SJSA1 (cell line): ENCODE measurements around the gene TMEM31. TPM values are rescaled to one million over a fixed set of nuclear protein-coding genes. Genes with fewer than 3 reads are reported as not detected.

Experiments used
- DNase-seq, 2 experiments: peaks; one replicate each; pipeline ENCODE4 v3.0.0-alpha.2; 2015 to 2020; ENCODE audit warnings: low spot score in 2 of 2, low read depth in 1 of 2
- H3K27ac ChIP-seq: fragments of 250-450 bp; sonication (Bioruptor Pico); 2 replicates; pipeline ENCODE4 v1.5.1; 2020; ENCODE audit warnings: mild to moderate bottlenecking, moderate library complexity
- H3K27me3 ChIP-seq: fragments of 250-450 bp; sonication (Bioruptor Pico); replicated peaks from 2 replicates; pipeline ENCODE4 v1.5.1; 2020; ENCODE audit warnings: mild to moderate bottlenecking, moderate library complexity
- H3K36me3 ChIP-seq: fragments of 250-450 bp; sonication (Bioruptor Pico); 2 replicates; pipeline ENCODE4 v1.5.1; 2020; ENCODE audit warnings: mild to moderate bottlenecking
- H3K4me1 ChIP-seq: fragments of 250-450 bp; sonication (Bioruptor Pico); replicated peaks from 2 replicates; pipeline ENCODE4 v1.6.1; 2021; ENCODE audit warnings: mild to moderate bottlenecking
- H3K4me3 ChIP-seq: fragments of 250-450 bp; sonication (Bioruptor Pico); 2 replicates; pipeline ENCODE4 v1.5.1; 2020; ENCODE audit warnings: mild to moderate bottlenecking
- H3K9me3 ChIP-seq: fragments of 250-450 bp; sonication (Bioruptor Pico); replicated peaks from 2 replicates; pipeline ENCODE4 v1.5.1; 2020; ENCODE audit warnings: mild to moderate bottlenecking
- total RNA-seq: library from RNA; depleted of rRNA; stranded (reverse); fragments of >200 nt; shearing (Covaris generic); gene quantifications from 2 replicates; pipeline ENCODE4 v1.2.3, GENCODE V29; 2014; rRNA removed

TMEM31 gene
- total RNA-seq, result not detected in 2 replicates

GRCh38 chrX:103710609-103711008 lies at the start of gene TMEM31:
TMEM31 (plus strand) TSS chrX:103710909; CDS start chrX:103712259, 1,350 bp downstream.
- no peaks in the 10 kb centered on the region for H3K4me1 ChIP-seq
- H3K4me3 ChIP-seq, result no peak within 1 kb of the TSS
- H3K27ac ChIP-seq, result no peak within 1 kb of the TSS
- H3K9me3 ChIP-seq, result no peaks in the 10 kb centered on the region
- no peaks in the 10 kb centered on the region for H3K36me3 ChIP-seq
- H3K27me3 ChIP-seq, result no peaks in the 10 kb centered on the region
- no peak for DNase-seq

GRCh38 chrX:103663981-103664762 lies 46.5 kb upstream of the TMEM31 start:
- H3K27me3 ChIP-seq, result no peaks in the 10 kb centered on the region
- no peaks in the 10 kb centered on the region for H3K9me3 ChIP-seq
- no peak overlapping the region for H3K27ac ChIP-seq
- no peak for DNase-seq
- H3K36me3 ChIP-seq, result no peaks in the 10 kb centered on the region
- no peaks in the 10 kb centered on the region for H3K4me1 ChIP-seq
- H3K4me3 ChIP-seq, result no peak overlapping the region

GRCh38 chrX:103666202-103667107 lies 44.3 kb upstream of the TMEM31 start:
- Histone ChIP-seq H3K36me3 (no peaks in the 10 kb centered on the region), H3K27ac (no peak overlapping the region), H3K27me3 (no peaks in the 10 kb centered on the region), H3K4me3 (no peak overlapping the region), H3K4me1 (no peaks in the 10 kb centered on the region), H3K9me3 (no peaks in the 10 kb centered on the region)
- no peak for DNase-seq

- H3K36me3 ChIP-seq, result peaks cover under 1% of the 10 kb centered on the region; the same call in 1 of the 2 replicates
- no peak for DNase-seq
- no peak overlapping the region for H3K27ac ChIP-seq
- H3K27me3 ChIP-seq, result no peaks in the 10 kb centered on the region
- no peak overlapping the region for H3K4me3 ChIP-seq
- H3K4me1 ChIP-seq, result no peaks in the 10 kb centered on the region
- H3K9me3 ChIP-seq, result no peaks in the 10 kb centered on the region
These were observed 41.0 kb upstream of the TMEM31 start for GRCh38 chrX:103669745-103670144.

- no peak overlapping the region for H3K4me3 ChIP-seq
- H3K27me3 ChIP-seq, result no peaks in the 10 kb centered on the region
- H3K27ac ChIP-seq, result no peak overlapping the region
- H3K36me3 ChIP-seq, result peaks cover 42% of the 10 kb centered on the region
- H3K4me1 ChIP-seq, result peaks cover 12% of the 10 kb centered on the region
- no peak for DNase-seq
- H3K9me3 ChIP-seq, result no peaks in the 10 kb centered on the region
These were observed 35.9 kb upstream of the TMEM31 start for GRCh38 chrX:103674531-103675454.

GRCh38 chrX:103678199-103678993 lies 32.3 kb upstream of the TMEM31 start:
- H3K27ac ChIP-seq, result peak overlapping the region; percentile 57; the same call in 1 of the 2 replicates
- H3K4me3 ChIP-seq, result no peak overlapping the region
- peak in 1 of 2 experiments; percentile 53 for DNase-seq
- H3K36me3 ChIP-seq, result peaks cover 78% of the 10 kb centered on the region
- no peaks in the 10 kb centered on the region for H3K27me3 ChIP-seq
- H3K9me3 ChIP-seq, result no peaks in the 10 kb centered on the region
- H3K4me1 ChIP-seq, result peaks cover 24% of the 10 kb centered on the region

GRCh38 chrX:103681443-103681842 lies 29.3 kb upstream of the TMEM31 start:
- H3K36me3 ChIP-seq, result peaks cover 90% of the 10 kb centered on the region
- DNase-seq, result no peak
- no peaks in the 10 kb centered on the region for H3K27me3 ChIP-seq
- peaks cover 24% of the 10 kb centered on the region for H3K4me1 ChIP-seq
- no peak overlapping the region for H3K27ac ChIP-seq
- H3K9me3 ChIP-seq, result no peaks in the 10 kb centered on the region
- H3K4me3 ChIP-seq, result no peak overlapping the region

- H3K9me3 ChIP-seq, result no peaks in the 10 kb centered on the region
- peaks cover 55% of the 10 kb centered on the region for H3K36me3 ChIP-seq
- H3K4me1 ChIP-seq, result peaks cover 6% of the 10 kb centered on the region; the same call in 1 of the 2 replicates
- peak overlapping the region; percentile 68 for H3K4me3 ChIP-seq
- peak in 1 of 2 experiments; percentile 3 for DNase-seq
- H3K27me3 ChIP-seq, result no peaks in the 10 kb centered on the region
- peak overlapping the region; percentile 97 for H3K27ac ChIP-seq
These were observed 25.3 kb upstream of the TMEM31 start for GRCh38 chrX:103685396-103685795.

- no peaks in the 10 kb centered on the region for H3K27me3 ChIP-seq
- peak; percentile 95 to 98 for DNase-seq
- no peaks in the 10 kb centered on the region for H3K9me3 ChIP-seq
- peaks cover 45% of the 10 kb centered on the region for H3K36me3 ChIP-seq
- no peaks in the 10 kb centered on the region for H3K4me1 ChIP-seq
- H3K4me3 ChIP-seq, result peak within 1 kb of the TSS; percentile 68
- peak within 1 kb of the TSS; percentile 97 for H3K27ac ChIP-seq
These were observed 24.3 kb upstream of the TMEM31 start, which contains the start of gene MORF4L2 for GRCh38 chrX:103686199-103687072. MORF4L2 (minus strand) TSS chrX:103686699; CDS start chrX:103677027, 9,672 bp downstream.

GRCh38 chrX:103687073-103687695 lies 23.5 kb upstream of the TMEM31 start:
- no peaks in the 10 kb centered on the region for H3K4me1 ChIP-seq
- DNase-seq, result peak; percentile 87 to 93
- no peaks in the 10 kb centered on the region for H3K27me3 ChIP-seq
- H3K9me3 ChIP-seq, result no peaks in the 10 kb centered on the region
- H3K27ac ChIP-seq, result peak overlapping the region; percentile 94
- peak overlapping the region; percentile 68 for H3K4me3 ChIP-seq
- peaks cover 37% of the 10 kb centered on the region for H3K36me3 ChIP-seq

- peak overlapping the region; percentile 94 for H3K27ac ChIP-seq
- DNase-seq, result peak; percentile 60 to 69
- H3K9me3 ChIP-seq, result no peaks in the 10 kb centered on the region
- peak overlapping the region; percentile 68 for H3K4me3 ChIP-seq
- no peaks in the 10 kb centered on the region for H3K4me1 ChIP-seq
- H3K27me3 ChIP-seq, result no peaks in the 10 kb centered on the region
- H3K36me3 ChIP-seq, result peaks cover 32% of the 10 kb centered on the region
These were observed 23.0 kb upstream of the TMEM31 start for GRCh38 chrX:103687696-103688201.
